Amniotic stem cell (primary cell): Measurements from ENCODE around the gene MAST4.
"Not testable (repeated sequence)": the region's sequence is repeated elsewhere in the genome, so short reads cannot be mapped to it uniquely, and the experiment has no call there.

Source experiments
- DNase-seq: peaks from one replicate; lab custom pipeline; 2025; lab: John Stamatoyannopoulos, UW

Gene MAST4

GRCh38 chr5:67090040-67090439, 493.8 kb downstream of the MAST4 start:
- DNase-seq = no peak

- DNase-seq = no peak
These were observed 494.4 kb downstream of the MAST4 start for GRCh38 chr5:67090593-67090992.

GRCh38 chr5:67092535-67092934, 496.3 kb downstream of the MAST4 start:
- DNase-seq = no peak

- no peak for DNase-seq
These were observed 497.1 kb downstream of the MAST4 start for GRCh38 chr5:67093279-67093678.

GRCh38 chr5:67094476-67095300, 498.5 kb downstream of the MAST4 start:
- DNase-seq = peak; percentile 76

- DNase-seq = no peak
These were observed 499.4 kb downstream of the MAST4 start for GRCh38 chr5:67095346-67096171.

- DNase-seq = no peak
These were observed 502.5 kb downstream of the MAST4 start for GRCh38 chr5:67098656-67099055.

GRCh38 chr5:67100301-67100700, 504.1 kb downstream of the MAST4 start:
- no peak for DNase-seq

GRCh38 chr5:67102708-67103107, 506.5 kb downstream of the MAST4 start:
- no peak for DNase-seq

- no peak for DNase-seq
These were observed 508.7 kb downstream of the MAST4 start for GRCh38 chr5:67104859-67105258.

- DNase-seq = no peak
These were observed 509.1 kb downstream of the MAST4 start for GRCh38 chr5:67105270-67105669.

- DNase-seq = no peak
These were observed 510.6 kb downstream of the MAST4 start for GRCh38 chr5:67106626-67107342.

GRCh38 chr5:67111779-67112178, 515.6 kb downstream of the MAST4 start:
- no peak for DNase-seq

- no peak for DNase-seq
These were observed 519.1 kb downstream of the MAST4 start for GRCh38 chr5:67115246-67115645.

GRCh38 chr5:67115817-67116216, 519.6 kb downstream of the MAST4 start:
- DNase-seq = no peak

GRCh38 chr5:67118050-67118620, 521.9 kb downstream of the MAST4 start:
- DNase-seq = no peak

GRCh38 chr5:67119010-67119409, 522.8 kb downstream of the MAST4 start:
- DNase-seq = no peak

GRCh38 chr5:67120032-67120431, 523.8 kb downstream of the MAST4 start:
- DNase-seq = no peak

GRCh38 chr5:67123819-67124218, 527.6 kb downstream of the MAST4 start:
- DNase-seq = no peak

- no peak for DNase-seq
These were observed 528.4 kb downstream of the MAST4 start for GRCh38 chr5:67124556-67124955.

GRCh38 chr5:67127347-67127895, 531.2 kb downstream of the MAST4 start:
- not testable (repeated sequence) for DNase-seq

- DNase-seq = no peak
These were observed 533.6 kb downstream of the MAST4 start for GRCh38 chr5:67129768-67130167.
